GM18526 (cell line): ENCODE results near the gene IER5L.

ENCODE experiments used
- POLR2A ChIP-seq: IDR thresholded peaks from 3 replicates; pipeline ENCODE4 v1.6.1; 2011; ENCODE audit not compliant: insufficient read length; ENCODE audit errors: extremely low read depth

The IER5L gene

DNA sequence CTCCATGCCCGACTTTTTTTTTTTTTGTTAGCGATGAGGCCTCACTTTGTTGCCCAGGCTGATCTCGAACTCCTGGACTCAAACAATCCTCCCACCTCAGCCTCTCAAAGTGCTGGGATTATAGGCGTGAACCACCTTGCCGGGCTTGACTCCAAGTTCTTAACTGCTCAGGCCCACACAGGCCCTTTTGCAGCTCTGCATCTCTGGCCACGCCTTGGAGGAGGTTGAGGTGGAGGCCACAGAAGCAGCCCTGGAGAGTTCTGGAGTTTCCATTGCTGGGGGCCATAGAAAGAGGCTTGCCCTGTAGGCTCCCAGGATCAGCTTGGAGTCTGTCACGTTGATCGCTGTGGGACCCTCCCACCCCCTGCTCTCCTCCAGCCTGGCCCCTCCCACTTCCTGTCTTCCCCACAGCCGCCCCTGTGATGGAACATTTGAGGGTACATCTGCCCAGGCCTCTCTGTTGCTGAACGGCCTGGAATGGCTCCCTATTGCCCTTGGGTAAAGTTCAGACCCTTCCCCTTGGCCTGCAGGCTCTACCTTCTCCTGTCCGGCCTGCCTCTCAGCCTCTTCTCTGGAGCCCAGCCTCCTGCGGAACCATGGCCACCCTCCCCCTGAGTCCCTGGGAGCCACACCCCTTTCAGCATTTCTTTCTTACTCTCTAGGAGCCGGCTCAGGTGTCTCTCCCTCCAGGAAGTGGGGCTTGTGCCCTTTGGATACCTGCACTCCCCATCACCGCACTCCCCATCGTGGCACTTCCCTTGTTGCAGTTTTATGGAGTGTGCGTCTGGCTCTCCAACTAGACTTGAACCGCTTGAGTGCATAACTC is 30.4 kb upstream of the IER5L start:
- TF ChIP-seq POLR2A = no peak

DNA sequence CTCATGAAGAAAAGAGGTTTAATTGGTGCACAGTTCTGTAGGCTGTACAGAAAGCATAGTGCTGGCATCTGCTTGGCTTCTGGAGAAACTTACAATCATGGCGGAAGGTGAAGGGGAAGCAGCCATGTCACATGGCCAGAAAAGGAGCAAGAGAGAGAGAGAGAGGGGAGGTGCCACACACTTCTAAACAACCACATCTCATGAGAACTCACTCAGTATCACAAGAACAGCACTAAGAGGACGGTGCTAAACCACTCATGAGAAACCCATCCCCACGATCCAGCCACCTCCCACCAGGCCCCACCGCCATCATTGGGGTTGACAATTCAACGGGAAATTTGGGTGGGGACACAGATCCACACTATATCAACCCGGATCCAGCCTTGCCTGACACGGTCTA is 28.8 kb upstream of the IER5L start:
- TF ChIP-seq POLR2A = no peak

DNA sequence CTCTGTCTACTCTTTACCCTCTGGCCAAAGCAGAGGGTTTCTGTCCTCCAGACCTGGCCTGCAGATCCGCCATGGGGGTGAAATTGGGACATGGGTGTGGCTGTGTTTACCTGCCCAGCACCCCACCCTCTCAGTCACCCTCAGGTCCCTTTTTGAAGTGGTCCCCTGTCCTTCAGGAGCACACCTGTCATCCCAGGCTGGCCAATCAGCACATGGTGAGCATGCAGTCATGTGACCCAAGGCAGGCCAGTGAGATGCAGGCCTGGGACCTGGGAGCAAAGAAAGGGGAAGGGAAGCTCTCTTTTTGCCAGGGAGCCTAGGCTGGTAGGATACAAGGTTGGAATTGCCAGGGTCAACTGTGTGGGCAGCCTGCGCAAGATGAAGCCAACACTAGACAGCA is 28.3 kb upstream of the IER5L start:
- TF ChIP-seq POLR2A = no peak

DNA sequence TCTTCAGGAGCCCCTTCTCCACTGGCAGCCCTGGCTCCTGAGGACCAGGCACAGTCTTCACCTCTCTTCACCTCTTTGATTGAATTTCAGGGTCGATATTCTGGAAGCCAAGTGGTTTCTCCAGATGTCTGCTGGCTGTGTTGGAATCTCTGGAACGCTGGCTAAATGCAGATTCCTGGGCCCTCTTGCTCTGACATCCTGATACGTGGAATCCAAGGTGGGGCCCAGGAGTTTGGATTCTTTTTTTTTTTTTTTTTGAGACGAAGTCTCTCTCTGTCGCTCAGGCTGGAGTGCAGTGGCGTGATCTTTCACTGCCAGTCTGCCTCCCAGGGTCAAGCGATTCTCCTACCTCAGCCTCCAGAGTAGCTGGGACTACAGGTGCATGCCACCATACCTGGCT is 26.8 kb upstream of the IER5L start:
- no peak for TF ChIP-seq POLR2A

DNA sequence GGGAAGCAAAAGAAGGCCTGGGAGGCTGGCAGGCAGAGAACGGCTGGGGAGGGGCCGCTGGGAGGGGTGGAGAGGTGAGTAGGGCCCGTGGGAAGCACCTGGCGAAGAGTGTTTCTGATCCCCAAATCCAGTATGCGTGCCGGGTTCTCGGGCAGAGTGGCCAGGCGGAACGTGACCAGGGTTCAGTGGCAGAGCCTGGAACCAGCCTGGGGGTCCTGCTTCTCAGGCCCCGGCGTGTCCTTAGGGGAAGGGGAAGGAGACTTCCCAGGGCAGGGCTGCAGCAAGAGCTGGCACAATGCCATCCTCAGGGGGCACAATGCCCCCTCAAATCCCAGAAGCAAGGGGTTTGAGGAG is 25.5 kb upstream of the IER5L start:
- TF ChIP-seq POLR2A = no peak

DNA sequence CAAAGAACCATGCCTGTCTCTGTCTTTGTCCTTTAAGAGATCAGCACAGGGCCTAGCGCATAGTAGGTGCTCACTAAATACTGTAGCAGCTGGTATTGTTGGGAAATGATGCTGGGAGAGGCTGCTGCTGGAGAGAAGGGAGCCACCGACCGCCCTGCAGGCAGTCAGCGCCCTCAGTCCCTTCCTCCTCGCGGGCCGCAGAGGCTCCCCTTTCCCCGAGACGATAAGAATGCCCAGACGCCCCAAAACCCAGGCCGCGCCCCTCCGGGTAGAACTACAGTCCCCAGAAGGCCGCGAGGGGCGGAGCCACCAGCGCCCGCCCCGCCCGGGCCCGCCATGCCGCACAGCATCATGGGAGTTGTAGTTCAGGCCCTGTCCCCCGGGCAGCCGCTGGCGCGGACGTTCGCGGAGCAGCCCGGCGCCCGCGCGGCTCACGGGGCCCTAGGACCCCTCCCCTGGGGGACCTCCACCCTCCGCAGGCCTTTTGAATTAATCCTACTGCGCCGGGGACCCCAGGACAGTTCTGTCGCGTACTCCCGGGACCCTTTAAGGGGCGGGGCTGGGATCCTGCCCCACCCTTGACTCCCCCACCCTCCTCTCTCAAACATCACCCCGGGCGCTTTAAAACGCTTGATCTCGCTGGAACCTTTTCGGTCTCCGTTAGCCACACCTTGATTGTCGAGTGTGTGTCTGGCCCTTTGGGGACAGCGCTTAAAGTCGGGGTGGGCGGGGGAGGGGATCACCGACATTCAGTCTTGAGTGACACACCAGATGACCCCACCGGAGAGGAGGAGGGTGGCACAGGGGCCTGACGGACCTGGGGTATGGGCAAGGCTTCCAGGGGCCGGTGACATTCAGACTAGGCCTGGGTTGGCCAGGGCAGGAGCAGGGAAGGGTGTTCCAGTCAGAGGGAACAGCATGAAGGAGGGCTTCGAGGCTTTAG is 24.8 kb upstream of the IER5L start:
- no peak for TF ChIP-seq POLR2A

DNA sequence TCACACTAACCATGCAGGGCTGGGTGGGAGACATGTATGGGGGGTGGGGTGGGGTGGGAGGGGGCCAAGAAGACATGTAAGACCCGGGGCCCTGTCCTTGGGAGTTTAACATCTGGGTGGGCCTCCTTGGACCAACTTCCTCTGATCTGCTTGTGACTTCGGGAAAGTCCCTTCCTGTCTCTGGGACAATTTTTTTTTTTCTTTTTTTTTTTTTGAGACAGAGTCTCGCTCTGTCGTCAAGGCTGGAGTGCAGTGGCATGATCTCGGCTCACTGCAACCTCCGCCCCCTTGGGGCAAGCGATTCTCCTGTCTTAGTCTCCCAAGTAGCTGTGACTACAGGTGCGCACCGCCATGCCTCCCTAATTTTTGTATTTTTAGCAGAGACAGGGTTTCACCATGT is 23.8 kb upstream of the IER5L start:
- TF ChIP-seq POLR2A = no peak

DNA sequence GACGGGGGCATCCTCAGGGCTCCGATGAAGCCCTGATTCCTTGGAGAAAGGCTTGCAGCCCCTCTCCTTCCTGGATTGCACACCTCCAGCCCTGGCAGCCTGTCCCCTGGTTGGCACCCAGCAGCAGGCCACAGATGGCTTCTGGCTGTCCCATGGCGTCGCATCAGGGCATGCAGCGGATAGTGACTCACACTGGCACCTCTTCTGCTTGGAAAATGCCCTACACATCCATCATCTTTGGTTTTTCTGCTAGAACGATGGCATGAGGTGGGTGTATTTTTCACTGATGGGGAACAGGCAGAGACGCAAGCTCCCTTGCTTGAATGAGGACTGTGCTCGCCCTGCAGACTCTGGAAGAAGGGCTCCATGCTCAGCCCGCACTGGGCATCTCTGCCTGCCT is 23.2 kb upstream of the IER5L start:
- no peak for TF ChIP-seq POLR2A

DNA sequence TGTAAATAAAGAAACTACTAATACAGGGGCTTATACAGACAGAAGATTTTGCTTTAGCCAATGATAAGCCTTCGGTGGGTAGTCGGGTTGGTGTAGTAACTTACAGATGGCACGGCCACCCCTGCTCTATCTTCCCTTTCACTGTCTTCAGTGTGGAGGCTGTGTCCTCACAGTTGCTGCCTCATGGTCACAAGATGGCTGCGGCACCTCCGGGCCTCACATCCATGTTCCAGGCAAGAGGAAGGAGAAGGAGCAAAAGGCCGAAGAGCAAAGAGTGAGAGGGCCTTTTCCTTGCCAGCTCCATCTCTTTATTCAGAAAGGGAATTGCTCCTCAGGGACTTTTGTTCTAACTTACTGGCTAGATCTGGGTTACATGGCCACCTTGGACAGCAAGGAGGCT is 22.2 kb upstream of the IER5L start:
- no peak for TF ChIP-seq POLR2A

DNA sequence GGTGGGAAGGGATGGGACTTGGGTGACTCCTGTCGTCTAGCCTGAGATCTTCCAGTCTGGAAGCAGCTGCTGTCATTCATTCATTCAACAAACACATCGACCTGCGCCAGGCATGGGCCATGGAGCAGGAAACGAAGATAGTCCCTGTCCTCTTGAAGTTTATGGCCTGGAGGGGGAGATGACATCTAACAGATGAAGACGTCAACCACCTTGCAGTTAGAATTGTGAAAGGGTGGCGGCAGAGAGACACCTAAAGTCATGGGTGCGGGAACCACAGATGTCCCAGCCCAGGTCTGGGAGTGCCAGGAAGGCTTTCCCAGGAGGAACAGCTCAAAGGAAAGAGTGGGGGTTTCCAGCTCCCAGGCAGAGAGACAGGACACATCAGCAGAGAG is 21.0 kb upstream of the IER5L start:
- no peak for TF ChIP-seq POLR2A

DNA sequence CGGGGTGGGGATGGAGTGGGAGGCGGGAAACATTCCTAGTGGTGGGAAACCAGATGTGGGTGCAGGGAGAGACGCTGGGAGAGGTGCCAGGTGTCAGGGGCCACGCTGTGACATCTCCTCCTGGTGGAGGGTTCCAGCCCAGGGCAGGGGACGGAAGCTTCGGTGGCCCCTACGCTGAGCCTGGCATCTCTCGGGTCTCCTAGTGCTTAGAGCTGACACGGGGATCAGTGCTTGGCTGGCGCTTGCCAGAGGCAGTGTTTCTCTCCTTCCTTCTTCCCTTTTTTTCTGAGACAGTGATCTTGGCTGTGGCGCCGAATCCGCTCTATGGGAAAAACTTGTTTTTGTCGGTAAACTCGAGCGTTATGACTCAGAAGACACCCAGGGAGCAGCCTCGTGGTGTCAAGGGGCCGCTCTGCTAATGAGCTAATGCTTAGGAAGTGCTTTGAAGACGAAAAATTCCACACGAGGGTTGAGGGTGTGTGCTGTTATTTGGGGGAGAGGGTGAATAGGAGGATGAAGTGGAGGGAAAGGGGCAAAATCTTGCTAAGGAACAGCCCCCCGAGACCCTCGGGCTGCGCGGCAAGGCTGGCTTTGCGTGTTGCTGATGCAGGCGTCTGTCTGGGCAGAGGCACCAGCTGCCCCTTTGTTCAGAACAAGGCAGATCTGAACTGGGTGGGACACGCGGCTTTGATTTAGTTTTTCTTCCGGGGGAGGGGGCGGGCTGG is 20.4 kb upstream of the IER5L start:
- no peak for TF ChIP-seq POLR2A

DNA sequence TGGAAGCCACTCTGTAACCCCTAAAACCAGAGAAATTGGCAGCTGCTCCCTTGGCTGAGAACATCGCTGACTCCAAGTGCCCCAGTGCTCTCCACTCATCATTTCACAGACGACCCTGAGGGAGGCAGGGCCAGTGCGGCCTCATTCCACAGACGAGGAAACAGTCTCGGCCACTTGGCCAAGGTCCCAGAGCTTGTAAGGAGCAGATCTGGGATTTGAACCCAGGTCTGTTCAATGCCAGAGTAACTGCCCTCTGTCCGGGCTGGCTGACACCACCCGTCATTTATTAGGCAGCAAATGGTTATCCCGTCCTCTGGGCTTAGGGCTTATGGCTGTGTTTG is 19.9 kb upstream of the IER5L start:
- TF ChIP-seq POLR2A = no peak

DNA sequence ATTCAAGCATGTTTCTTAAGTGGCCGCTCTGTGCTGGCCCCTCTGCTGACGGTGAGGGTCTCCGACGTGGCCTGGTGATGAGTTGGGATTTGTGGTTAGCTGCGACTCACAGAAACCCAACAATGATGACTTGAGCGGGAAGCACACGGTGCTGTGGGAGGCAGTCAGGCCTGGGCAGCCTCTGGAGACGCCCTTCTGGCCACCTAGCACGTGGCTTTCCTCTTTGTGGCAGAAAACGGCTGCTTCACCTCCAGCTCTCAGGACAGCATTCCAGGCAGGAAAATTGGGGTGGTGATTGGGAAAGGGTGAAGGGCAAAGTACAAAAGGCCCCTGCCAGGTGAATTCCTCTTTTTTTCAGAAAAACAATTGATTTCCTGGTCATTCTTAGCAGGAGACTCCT is 17.5 kb upstream of the IER5L start:
- no peak for TF ChIP-seq POLR2A

DNA sequence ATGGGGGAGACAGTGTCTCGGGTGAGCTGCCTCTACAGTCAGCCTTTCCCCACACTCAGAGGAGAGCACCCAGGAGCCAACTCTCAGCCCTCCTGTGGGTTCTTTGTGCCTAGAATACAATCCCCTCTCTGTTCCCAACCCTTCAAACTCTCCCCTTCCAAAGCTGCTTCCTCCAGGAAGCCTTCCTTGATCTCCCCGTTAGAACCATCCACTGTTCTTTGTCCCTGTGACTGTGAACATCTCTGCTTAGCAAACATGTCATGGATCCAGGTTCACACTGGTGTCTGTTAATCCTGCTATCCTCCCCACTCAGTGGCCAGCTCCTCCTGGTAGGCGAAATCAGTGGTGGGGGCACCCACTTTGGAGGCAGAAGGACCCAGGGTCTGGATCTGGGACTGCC is 16.2 kb upstream of the IER5L start:
- TF ChIP-seq POLR2A = no peak

DNA sequence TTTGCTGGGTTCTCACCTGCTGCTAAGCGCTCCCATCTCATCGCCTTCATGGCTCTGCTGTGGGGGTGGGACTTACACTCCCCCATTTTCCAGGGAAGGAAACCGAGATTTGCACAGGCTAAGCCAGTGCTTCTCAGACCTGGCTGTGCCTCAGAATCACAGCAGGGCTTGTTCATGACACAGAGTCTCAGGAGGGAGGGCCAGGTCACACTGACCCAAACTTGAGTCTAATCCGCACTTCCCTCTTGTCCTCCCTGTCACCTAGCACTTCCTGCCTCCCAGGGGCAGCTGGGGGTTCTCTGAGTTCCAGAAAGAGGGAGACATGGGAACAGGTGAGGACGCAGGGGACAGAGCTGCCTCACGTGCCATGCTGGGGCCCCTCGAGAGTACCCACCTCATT is 15.6 kb upstream of the IER5L start:
- TF ChIP-seq POLR2A = no peak

DNA sequence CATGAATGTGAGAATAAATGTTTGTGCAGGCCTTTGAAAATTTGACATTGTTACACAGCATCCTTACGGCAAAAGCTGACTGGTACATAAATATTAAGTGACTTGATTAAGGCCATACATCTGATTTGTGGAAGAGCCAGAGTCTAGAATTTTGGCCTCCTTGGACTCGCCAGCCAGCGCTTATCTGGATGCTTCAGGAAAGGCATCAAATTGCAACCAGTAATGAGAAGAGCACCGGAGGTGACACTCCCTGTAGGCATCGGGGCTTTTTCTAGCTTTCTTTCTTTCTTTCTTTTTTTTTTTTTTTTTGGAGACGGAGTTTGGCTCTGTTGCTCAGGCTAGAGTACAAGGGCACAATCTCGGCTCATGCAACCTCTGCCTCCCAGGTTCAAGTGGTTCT is 13.2 kb upstream of the IER5L start:
- TF ChIP-seq POLR2A = no peak

DNA sequence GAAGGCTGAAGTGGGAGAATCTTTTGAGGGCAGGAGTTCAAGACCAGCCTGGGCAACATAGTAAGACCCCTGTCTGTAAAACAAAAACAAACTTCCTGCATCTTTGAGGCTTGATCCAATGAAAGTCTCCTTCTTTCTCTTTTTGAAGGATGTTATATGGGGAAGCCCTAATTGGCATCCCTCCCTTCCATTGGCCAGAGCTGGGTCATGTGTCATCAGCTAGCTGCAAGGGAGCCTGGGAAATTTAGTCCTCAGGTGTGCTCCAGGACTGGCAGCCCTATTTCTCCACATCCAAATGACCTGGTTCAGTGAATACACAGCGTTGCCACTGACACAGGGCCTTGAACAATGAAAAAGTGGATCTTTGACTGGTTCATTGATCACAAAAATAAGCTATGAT is 9.0 kb upstream of the IER5L start:
- TF ChIP-seq POLR2A = no peak

DNA sequence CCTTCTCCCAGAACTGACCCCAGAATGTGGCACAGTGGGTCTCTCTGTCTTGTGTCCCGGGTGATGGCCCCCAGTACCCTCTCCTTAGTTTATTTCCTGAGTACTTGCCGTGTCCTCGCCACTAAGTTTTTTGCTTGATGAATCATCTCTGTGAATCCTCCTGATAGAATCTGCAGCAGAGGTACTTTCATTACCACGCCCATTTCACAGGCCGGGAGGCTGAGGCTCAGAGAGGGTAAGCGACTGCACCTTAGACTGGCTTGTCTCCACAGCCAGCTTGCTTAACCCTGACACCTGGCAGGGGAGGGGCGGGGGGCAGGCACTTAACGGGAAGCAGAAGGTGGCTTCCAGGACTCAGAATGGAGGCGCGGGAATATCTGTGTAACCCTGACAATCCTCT is 7.9 kb upstream of the IER5L start:
- no peak for TF ChIP-seq POLR2A
